ENCODE data around the gene TUSC1.

The TUSC1 gene

DNA sequence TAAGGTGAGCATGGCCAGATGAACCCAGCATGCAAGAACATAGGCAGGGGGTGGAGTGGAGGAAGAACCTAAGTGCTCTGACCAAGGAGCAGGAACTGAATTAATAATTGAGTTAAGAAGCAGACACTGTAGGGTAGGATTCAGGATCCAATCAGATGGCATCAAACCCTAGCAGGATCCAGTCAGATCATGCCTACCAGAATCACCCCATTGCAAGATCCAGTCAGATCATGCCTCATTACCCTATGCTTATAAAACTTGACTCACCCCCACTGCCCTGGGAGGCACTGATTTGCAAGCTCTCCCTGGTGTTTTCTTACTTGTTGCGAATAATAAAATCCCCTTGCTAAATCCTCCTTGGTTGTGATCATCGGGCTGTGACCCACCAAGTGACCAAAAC is 19.7 kb downstream of the TUSC1 start:
- TF ChIP-seq, protein P1, sequence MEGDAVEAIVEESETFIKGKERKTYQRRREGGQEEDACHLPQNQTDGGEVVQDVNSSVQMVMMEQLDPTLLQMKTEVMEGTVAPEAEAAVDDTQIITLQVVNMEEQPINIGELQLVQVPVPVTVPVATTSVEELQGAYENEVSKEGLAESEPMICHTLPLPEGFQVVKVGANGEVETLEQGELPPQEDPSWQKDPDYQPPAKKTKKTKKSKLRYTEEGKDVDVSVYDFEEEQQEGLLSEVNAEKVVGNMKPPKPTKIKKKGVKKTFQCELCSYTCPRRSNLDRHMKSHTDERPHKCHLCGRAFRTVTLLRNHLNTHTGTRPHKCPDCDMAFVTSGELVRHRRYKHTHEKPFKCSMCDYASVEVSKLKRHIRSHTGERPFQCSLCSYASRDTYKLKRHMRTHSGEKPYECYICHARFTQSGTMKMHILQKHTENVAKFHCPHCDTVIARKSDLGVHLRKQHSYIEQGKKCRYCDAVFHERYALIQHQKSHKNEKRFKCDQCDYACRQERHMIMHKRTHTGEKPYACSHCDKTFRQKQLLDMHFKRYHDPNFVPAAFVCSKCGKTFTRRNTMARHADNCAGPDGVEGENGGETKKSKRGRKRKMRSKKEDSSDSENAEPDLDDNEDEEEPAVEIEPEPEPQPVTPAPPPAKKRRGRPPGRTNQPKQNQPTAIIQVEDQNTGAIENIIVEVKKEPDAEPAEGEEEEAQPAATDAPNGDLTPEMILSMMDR (IDR thresholded peaks at IDR 0.05; ENCODE audit: extremely low read depth, missing control alignments): no peak
- DNase-seq (ENCODE audit: low spot score): no peak

DNA sequence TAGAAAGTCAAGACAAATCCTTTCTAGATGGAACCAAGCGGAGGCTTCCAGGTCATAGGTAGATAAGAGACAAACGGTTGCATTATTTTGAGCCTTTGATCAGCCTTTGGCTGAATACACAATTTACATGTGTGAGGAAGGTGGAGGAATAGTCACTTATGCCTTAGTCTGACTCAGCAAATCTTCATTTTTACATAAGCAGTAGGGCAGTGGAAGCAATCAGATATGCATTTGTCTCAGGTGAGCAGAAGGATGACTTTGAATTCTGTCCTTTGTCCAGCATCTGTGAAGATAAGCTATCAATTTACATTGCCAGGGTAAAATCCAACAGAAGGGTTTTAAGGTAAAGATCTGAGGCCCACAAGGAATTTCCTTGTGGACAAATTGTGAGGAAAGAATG is 23.8 kb downstream of the TUSC1 start:
- TF ChIP-seq, protein P1 (IDR thresholded peaks at IDR 0.05; ENCODE audit: extremely low read depth, missing control alignments): no peak
- DNase-seq (ENCODE audit: low spot score): no peak

- TF ChIP-seq, protein P1 (IDR thresholded peaks at IDR 0.05; ENCODE audit: extremely low read depth, missing control alignments): no peak
Measured at GRCh38 chr9:25648116-25648515, 30.1 kb downstream of the TUSC1 start.

GRCh38 chr9:25636026-25636425 is 42.2 kb downstream of the TUSC1 start:
- TF ChIP-seq, protein P1 (IDR thresholded peaks at IDR 0.05; ENCODE audit: extremely low read depth, missing control alignments): no peak
- no peak for DNase-seq (ENCODE audit: low spot score)

More at GRCh38 chr9:25648116-25648515, 30.1 kb downstream of the TUSC1 start:
- DNase-seq (ENCODE audit: low spot score): no peak

DNA sequence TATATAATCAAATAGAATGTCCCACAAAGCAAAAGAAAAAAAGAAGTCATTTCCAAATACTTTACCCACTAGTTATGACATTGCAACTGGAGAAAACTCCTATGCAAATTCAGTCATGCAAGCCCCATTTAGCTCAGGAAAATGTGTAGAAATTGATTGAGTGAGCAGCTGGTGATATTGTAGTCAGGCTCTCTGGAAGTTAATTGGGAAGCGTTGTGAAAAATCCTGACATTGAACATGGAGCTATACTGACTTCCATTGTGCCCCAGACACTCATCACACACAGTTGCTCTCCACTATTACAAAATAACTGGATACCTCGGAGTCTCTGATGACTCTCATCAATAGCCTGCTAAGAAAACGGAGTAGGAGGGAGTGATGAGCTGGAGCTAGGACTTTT is 49.0 kb downstream of the TUSC1 start:
- no peak for DNase-seq (ENCODE audit: low spot score)
- TF ChIP-seq, protein P1 (IDR thresholded peaks at IDR 0.05; ENCODE audit: extremely low read depth, missing control alignments): no peak
